Nephron progenitor cell (in vitro differentiated cells): ENCODE data around the gene ATP6AP1.

Experiments
- DNase-seq: peaks from one replicate; pipeline ENCODE4 v3.0.0; 2021
- H3K27ac Mint-ChIP-seq: 2 replicates; pipeline ENCODE4 v1.8.0; 2021; ENCODE audit warnings: mild to moderate bottlenecking, moderate library complexity, mixed read lengths
- H3K27me3 Mint-ChIP-seq: 2 replicates; pipeline ENCODE4 v1.8.0; 2021; ENCODE audit warnings: mild to moderate bottlenecking, low read depth, mixed read lengths; ENCODE audit not compliant: poor library complexity
- H3K36me3 Mint-ChIP-seq: 2 replicates; pipeline ENCODE4 v1.8.0; 2021; ENCODE audit warnings: low read depth, mixed read lengths
- H3K4me1 Mint-ChIP-seq: 2 replicates; pipeline ENCODE4 v1.8.0; 2021; ENCODE audit warnings: mixed read lengths
- H3K4me3 Mint-ChIP-seq: 2 replicates; pipeline ENCODE4 v1.8.0; 2021; ENCODE audit warnings: mild to moderate bottlenecking, moderate library complexity, mixed read lengths
- H3K9me3 Mint-ChIP-seq: 2 replicates; pipeline ENCODE4 v1.8.0; 2021; ENCODE audit warnings: mild to moderate bottlenecking, moderate library complexity, mixed read lengths
- TF ChIP-seq, protein P1 (sequence below): fragments of 200-600 bp; sonication (generic); IDR thresholded peaks from 2 replicates; pipeline ENCODE4 v1.5.0; 2021; ENCODE audit warnings: antibody characterized with exemption

ATP6AP1 gene

DNA sequence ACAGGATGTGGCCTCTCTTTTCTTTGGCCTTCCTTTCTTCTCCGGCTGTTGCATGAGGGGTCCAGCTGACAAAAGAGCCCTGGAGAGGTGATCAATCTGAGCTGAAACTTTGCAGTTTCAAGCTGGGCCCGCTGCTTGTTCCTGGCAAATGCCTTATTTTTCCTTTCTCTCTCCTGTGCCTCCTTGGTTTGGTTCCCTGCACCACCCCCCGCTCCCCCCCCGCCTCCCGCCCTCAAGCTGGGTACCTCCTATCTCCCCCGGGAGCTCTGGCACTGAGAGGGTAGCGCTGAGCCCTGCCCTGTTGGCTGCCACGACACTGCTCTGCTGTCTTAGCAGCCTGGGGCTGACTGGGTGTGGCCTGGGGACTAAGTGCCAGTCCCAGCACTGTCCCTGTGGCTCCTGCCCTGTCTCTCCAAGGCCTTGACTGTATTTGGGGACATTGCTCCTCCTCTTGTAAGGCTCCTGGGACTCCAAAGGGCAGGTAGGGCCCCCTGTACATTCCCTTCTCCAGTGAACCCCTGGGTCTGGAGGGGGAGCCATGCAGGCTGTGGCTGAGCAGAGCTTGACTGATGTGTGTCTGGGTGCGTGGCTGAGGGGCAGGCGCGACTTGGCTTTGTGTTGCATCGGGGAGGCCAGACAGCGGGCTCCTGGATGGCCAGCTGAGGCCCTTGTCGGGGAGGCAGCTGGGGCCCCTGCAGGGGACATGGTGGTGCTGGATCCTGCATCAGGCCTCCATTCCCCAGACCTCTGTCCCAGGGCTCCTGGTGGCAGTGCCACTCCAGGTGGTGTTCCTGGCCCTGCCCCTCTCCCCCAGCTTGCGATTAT, 30.7 kb downstream of the ATP6AP1 start:
- peaks cover 23% of the 10 kb centered on the region for H3K36me3 Mint-ChIP-seq
- peak overlapping the region; percentile 87 for H3K4me3 Mint-ChIP-seq
- H3K4me1 Mint-ChIP-seq: peaks cover 12% of the 10 kb centered on the region
- peaks cover 3% of the 10 kb centered on the region for H3K27me3 Mint-ChIP-seq
- peak overlapping the region; percentile 54 for H3K27ac Mint-ChIP-seq
- peaks cover 47% of the 10 kb centered on the region for H3K9me3 Mint-ChIP-seq
- TF ChIP-seq, protein P1, sequence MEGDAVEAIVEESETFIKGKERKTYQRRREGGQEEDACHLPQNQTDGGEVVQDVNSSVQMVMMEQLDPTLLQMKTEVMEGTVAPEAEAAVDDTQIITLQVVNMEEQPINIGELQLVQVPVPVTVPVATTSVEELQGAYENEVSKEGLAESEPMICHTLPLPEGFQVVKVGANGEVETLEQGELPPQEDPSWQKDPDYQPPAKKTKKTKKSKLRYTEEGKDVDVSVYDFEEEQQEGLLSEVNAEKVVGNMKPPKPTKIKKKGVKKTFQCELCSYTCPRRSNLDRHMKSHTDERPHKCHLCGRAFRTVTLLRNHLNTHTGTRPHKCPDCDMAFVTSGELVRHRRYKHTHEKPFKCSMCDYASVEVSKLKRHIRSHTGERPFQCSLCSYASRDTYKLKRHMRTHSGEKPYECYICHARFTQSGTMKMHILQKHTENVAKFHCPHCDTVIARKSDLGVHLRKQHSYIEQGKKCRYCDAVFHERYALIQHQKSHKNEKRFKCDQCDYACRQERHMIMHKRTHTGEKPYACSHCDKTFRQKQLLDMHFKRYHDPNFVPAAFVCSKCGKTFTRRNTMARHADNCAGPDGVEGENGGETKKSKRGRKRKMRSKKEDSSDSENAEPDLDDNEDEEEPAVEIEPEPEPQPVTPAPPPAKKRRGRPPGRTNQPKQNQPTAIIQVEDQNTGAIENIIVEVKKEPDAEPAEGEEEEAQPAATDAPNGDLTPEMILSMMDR: no peak
- no peak for DNase-seq

DNA sequence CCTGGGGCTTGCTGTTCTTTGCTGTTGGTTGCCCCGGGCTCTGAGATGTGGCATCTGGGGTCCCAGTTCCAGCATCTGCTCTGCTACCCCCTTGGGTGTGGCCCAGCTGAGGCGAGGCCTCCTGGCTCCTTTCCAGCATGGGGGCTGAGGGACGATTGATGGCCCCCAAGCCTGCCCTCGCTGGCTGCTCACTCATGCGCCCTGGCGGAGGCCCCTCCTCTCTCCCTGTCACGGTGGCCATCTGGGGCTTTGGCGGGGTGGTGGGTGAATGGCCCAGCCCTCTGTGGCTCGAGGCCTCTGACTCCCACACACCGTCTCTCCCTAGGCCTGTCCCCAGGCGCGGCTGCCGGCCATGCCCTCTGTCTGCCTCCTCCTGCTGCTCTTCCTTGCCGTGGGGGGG, 31.4 kb downstream of the ATP6AP1 start:
- Mint-ChIP-seq H3K4me3 (peak overlapping the region; percentile 87), H3K9me3 (peaks cover 40% of the 10 kb centered on the region), H3K4me1 (peaks cover 12% of the 10 kb centered on the region), H3K27me3 (peaks cover 3% of the 10 kb centered on the region), H3K36me3 (peaks cover 17% of the 10 kb centered on the region), H3K27ac (no peak overlapping the region)
- TF ChIP-seq, protein P1: no peak
- peak; percentile 60 for DNase-seq

DNA sequence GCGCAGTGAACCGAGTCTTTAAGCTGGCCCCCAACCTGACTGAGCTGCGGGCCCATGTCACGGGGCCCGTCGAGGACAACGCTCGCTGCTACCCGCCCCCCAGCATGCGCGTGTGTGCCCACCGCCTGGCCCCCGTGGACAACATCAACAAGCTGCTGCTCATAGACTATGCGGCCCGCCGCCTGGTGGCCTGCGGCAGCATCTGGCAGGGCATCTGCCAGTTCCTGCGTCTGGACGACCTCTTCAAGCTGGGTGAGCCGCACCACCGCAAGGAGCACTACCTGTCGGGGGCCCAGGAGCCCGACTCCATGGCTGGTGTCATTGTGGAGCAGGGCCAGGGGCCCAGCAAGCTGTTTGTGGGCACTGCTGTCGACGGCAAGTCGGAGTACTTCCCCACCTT, 31.8 kb downstream of the ATP6AP1 start:
- Mint-ChIP-seq H3K27ac (no peak overlapping the region), H3K27me3 (peaks cover 3% of the 10 kb centered on the region), H3K4me1 (peaks cover 12% of the 10 kb centered on the region), H3K36me3 (peaks cover 17% of the 10 kb centered on the region), H3K9me3 (peaks cover 39% of the 10 kb centered on the region), H3K4me3 (peak overlapping the region; percentile 87)
- no peak for DNase-seq
- TF ChIP-seq, protein P1: no peak

DNA sequence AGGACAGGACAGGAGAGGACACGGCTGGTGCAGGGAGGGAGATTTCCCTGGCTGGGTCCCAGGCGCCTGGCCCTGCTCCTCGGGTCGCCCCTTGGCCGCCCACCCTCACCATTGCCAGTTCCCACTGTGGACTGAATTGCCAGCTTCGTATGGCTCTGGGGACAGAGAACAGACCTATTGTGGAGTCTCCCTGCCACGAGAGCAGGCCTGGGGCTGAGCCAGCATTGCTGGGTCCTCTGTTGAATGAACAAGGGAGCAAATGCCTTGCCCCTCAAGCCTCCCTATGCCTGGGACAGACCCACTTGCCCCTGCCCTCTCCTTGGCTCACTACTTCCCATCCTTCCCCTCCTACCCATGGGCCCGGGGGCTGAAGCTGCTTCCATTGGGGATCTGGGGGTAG, 33.9 kb downstream of the ATP6AP1 start:
- Mint-ChIP-seq H3K36me3 (peaks cover 14% of the 10 kb centered on the region), H3K27ac (no peak overlapping the region), H3K27me3 (peaks cover under 1% of the 10 kb centered on the region), H3K9me3 (peaks cover 39% of the 10 kb centered on the region), H3K4me1 (peaks cover 9% of the 10 kb centered on the region), H3K4me3 (no peak overlapping the region)
- DNase-seq: no peak
- TF ChIP-seq, protein P1: no peak

DNA sequence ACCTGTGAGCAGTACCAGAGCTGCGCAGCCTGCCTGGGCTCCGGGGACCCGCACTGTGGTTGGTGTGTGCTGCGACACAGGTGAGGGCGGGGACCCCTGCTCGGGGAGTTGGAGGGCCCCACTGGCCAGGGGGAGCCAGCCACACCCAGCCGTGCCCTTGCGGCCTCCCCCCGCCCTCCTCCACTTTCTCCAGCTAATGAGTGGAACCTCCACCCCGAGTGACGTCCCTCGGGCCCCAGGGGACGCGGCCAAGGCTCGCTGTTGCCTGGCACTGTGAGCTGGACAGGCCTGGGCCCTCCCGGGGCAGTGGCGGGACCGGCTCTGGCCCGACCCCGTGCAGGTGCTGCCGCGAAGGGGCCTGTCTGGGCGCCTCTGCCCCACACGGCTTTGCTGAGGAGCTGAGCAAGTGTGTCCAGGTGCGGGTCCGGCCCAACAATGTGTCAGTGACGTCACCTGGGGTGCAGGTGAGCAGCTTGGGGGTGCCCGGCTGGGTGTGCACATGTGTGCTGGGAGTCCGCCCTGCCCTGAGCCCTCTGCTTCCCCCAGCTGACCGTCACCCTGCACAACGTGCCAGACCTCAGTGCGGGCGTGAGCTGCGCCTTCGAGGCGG, 35.2 kb downstream of the ATP6AP1 start:
- Mint-ChIP-seq H3K27me3 (no peaks in the 10 kb centered on the region), H3K9me3 (peaks cover 35% of the 10 kb centered on the region), H3K36me3 (peaks cover 12% of the 10 kb centered on the region), H3K4me1 (peaks cover 7% of the 10 kb centered on the region), H3K4me3 (no peak overlapping the region), H3K27ac (no peak overlapping the region)
- TF ChIP-seq, protein P1: no peak
- DNase-seq: no peak
